Germinal center (tissue), 1 donor: ENCODE data around the gene CHPF.

ENCODE experiments used
- DNase-seq: peaks from one replicate; pipeline ENCODE4 v3.0.0; 2012; ENCODE audit warnings: mixed read lengths, low spot score

CHPF gene

DNA sequence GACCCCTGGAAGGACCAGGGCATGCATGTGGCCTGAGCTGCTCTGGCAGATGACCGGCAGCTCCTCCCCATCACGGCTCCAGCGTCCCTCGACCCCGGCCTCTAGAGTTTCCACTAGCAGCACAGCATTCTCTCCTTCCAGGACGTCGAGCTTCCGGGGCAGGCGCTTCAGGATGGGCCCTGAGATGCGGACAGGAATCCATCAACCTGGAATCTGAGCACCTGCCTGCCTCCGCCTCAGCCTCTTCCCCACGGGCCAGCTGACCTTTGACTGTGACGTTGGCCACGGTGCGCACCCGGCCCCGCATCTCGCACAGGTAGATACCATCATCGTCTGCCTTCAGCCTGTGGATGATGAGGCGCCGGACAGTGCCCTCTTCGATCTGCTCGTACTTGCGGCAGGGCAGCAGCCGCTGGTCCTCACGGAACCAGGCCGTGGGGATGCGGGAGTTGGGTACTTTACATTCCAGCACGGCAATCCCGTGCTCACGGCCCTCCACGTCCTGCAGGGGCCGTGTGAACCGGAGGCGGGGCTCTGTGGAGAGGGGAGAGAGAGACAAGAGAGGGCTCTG lies 24.3 kb upstream of the CHPF start:
- no peak for DNase-seq

DNA sequence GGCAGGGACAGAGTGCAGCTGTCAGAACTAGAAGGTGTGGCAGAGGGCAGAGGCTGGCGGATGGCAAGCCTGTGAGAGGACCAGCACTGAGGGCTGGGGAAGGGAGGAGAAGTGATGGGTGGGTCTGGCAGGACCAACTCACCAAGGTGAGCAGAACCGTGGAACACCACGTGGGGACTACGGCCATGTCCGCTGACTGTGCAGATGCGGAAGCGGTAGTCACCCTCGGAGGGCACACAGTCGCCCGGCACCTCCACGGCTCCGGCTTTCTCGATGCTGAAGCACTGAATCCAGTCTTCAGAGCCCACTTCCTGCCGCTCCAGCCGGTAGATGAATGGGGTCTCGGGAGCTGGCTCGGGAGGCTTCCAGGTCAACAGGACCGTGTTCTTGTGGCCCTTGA lies 23.5 kb upstream of the CHPF start:
- no peak for DNase-seq

GRCh38 chr2:219566640-219567039 lies 23.0 kb upstream of the CHPF start:
- no peak for DNase-seq

DNA sequence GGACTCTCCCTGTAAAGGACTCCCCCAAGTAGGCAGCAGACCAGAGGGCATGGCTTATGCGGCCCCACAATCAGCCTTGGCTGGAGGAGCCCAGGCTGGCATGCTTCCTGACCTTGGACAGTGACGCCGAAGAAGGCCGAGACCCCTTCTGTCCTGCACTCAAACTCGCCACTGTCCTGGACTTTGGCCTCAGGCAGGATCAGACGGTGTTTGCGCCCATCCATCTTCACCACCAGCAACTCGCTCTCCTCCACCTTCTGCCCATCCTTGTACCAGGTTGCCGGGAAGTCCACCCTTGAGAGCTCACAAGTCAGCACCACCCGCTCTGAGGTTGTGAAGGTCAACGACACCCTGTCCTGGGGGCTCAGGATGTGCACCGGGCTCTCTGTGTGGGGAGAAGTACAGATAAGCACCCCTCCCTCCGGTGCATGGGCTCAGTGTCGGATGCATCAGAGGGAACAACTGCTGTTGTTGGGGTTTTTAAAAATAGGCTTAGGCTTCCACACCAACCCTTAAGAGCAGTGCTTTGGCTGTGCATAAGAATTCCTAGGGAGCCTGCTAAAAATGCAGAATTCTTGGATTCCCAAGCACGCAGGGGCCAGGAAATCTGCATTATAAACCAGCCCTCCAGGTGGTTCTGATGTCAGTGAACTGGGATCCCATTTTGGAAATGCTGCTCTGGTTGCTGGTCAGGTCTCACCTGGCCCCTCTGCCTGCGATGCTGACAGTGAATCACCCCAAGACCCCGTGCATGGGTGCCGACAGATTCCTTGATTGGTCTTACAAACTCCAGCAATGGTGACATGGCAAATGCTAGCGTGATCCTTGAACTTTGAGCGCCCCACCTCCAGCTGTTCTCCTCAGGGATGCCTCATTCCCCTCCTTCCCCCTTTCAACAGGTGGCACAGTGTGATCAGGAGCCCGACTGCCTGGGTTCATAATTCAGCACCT lies 21.8 kb upstream of the CHPF start:
- DNase-seq, result no peak

DNA sequence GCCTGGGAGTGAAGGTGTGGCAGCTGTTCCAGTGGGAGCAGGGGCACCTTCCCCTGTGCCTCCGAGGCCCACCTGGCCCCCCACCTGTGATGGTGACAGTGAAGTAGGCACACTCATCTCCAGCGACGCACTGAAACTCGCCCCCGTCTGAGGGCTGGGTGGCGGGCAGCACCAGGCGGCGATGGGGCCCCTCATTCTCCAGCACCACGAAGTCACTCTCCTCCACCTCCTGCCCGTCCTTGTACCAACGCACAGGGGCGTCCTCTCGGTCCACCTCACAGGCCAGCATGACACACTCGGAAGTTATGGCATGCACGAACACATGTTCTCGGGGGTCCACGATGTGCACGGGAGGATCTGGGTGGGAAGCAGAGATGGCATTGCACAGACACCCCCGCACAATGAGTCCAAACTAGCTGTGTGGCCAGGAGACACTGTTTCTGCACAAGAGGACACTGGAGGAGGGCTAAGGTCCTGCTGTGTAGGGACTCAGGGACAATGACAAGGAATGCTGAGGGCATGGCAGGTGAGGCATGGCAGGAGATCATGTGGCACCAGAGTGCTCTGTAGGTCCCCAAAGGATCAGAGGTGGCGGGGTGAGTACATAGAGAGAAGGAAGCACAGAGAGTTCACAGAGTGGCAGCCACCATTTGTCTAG lies 19.8 kb upstream of the CHPF start:
- DNase-seq, result no peak

DNA sequence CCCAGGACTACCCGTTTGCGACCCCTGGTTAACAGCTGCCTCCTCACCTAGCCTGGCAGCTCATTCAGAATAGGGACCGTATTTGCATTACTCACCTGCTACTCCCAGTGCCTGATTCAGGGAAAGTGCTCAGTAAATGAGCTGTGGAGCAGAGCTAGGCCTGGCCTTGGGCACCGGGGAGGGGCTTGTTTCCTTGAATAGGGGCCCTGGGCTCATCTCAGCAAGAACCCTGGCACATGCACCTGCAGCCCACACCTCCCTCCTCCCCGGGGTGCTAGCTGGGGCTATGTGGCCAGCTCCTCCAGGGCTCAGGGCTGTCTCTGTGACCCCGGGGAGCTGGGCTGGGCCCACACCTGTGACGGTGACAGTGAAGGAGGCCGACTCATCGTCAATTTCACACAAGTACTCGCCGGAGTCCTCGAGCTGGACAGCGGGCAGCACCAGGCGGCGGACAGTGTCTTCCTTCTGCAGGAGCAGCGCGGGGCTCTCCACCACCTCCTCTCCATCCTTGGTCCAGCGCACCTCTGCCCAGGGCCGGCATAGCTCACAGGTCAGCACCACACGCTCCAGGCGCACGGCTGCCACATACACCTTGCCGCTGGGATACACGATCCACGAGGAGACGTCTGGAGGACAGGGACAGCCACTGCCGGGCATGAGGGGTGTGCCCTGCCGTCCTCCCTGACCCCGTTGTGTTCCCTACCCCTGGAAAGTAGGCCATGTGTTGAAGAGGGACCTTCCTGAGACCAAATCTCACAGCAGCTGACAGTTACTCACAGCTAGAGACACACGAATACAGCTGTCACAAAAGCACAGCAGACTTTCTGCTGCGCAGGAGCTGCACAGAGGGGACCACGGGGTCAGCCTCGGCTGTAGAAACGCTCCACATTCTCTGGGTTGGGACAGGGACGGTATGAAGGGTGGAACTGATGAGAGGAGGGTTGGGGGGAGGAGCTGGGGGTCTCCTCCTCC lies 18.7 kb upstream of the CHPF start:
- DNase-seq, result no peak

DNA sequence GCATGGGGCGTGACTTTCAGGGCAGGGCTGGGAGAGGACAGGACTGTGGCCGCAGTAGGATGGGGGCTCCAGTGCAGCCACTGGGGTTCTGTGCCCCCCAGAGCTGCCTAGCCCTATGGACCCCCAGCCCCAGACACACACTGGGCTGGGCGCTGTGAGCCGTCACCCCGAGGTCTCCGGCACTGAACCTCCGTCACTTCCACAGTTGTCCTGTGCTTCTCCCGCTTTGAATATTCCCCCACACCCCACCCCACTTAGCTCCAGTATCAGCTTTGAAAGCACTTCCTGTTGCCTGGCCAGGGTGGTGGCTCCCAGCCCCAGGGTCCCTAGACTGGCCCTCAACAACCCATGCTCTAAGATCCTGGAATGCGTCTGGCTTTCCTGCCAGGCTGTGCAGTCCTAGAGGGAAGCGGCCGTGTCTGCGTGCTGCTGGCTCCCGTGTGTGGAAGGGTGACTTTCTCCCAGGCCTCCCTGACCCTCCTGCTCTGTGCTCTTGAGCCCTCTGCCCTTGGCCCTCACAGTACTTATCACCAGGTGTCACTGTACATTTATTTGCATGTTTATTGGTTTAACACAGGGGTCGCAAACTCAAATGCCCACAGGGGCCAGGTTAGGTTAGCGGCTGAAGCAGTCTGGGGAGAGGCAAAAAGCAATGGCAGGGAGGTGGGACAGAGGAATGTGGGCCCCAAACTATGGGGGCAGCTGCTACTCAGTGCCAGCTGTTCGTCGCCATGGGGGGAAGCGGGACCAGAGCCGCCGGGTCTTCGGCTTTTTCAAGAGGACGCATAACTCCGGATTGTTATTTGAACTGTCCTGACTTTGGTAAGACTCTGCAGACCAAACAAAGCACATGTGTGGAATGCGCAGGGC lies 17.8 kb upstream of the CHPF start:
- no peak for DNase-seq

DNA sequence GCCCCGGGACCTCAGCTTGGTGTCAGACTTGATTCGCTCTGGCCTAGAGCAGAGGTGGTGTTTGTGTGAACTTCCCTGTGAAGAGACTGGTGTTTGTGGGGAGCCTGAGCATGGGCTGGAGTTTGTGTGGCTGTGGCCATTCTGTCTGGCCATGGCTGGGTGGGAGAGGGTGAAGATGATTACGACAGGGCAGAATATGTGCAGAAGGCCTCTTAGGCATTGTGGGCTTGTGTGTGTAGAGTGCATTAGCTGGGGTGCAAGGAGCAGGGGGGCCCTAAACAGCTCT lies 17.2 kb upstream of the CHPF start:
- no peak for DNase-seq

- DNase-seq, result peak; percentile 70
These were observed 16.7 kb upstream of the CHPF start for GRCh38 chr2:219560037-219560892.

DNA sequence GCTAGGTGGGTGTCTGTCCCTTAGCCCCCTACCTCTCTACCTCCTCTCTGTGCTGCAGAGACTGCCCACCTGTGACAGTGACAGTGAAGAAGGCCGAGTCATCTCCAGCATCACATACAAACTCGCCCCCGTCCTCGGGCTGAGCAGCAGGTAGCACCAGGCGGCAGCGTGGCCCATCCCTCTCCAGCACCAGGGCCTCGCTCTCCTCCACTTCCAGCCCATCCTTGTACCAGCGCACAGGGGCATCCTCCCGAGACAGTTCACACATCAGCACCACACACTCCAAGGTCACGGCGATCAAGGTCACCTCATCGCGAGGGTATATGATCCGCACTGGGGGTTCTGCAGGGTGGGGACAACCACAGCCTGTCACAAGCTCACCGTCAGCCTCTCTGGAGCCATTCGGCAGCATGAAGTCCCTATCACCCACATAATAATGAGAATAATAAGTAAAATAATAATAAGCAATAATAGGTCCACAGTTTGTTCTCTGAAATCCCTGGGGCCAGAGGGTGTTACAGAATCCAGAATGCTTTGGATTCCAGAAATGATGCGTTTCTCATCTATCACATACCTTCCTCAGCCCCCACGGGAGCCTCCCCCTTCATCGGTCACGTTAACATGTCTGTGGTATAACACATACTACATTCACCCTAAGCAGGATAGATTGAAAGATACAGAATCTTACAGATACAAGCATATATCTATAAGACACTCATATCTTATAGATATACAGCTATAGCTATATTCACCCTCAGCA lies 15.7 kb upstream of the CHPF start:
- no peak for DNase-seq

DNA sequence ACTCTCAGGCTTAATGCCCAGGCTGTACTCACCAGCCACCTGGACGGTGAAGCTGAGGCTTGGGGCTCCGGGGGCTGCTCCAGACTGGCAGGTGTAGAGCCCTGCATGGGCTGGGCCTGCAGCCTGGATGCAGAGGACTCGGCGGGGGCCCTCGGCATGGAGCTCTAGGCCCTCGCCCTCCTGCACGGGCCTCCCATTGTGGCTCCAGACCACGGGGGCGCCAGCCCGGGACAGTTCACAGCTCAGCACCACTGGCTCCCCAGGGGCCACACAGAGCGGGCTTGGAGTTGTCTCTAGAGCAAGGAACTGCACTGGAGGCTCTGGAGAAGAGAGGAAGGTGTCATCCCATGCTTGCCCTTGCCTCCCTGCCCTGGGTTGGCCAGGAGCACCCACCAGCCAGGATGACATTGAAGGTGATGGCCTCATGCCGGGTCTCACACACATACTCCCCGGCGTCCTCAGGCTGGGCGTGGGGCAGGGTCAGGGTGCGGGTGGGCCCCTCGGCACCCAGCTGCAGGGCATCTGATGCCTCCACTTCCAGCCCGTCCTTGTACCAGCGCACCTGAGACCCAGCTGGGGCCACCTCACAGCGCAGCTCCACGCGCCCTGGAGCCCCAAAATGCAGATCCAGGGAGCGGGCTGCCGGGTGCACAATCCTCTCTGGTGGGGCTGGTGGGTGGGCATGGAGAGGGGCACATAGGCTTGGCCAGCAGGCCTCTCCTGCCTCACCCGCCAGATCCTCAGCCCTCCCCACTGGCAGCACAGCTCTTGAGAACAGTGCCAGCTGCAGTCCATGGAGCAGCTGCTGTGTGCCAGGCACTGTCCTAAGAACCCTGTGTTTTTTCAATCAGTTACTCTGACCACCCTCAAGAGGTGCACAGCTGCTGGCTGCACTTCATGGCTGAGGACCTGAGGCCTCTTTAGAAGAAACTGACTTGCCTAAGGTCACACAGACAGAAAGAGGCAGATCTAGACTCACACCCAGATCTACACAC lies 14.5 kb upstream of the CHPF start:
- DNase-seq, result no peak

- no peak for DNase-seq
These were observed 13.7 kb upstream of the CHPF start for GRCh38 chr2:219557320-219557719.

GRCh38 chr2:219556413-219556812 lies 12.8 kb upstream of the CHPF start:
- DNase-seq, result no peak

GRCh38 chr2:219555956-219556355 lies 12.3 kb upstream of the CHPF start:
- DNase-seq, result no peak

- DNase-seq, result no peak
These were observed 10.7 kb upstream of the CHPF start for GRCh38 chr2:219554350-219554749.

GRCh38 chr2:219553463-219553963 lies 9.9 kb upstream of the CHPF start:
- DNase-seq, result no peak

DNA sequence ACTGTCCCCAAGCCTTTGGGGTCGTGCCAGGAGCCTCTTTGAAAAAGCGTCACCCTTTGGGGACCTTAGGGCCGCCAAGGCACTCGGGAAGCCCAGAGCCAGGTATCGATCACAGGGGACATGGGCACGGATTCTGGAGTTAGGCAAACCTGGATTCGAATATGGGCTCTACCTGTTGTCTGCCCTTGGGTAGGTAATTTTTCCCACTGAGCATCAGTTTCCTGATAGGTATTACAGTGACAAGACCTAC lies 9.5 kb upstream of the CHPF start:
- DNase-seq, result no peak
